Naive thymus-derived CD8-positive, alpha-beta T cell (primary cell): ENCODE results near the gene MVK. TPM values are rescaled to one million over a fixed set of nuclear protein-coding genes. Genes with fewer than 3 reads are reported as not detected.
"Not testable (repeated sequence)": the region's sequence is repeated elsewhere in the genome, so short reads cannot be mapped to it uniquely, and the experiment has no call there.

ENCODE experiments used
- ATAC-seq, 2 donors: fragments of 150-1000 bp; cut with Tn5 transposase in 1 of 2; sonication (Bioruptor Pico), chemical (Tn5 transposase) in 1 of 2; 1 replicate in 1 of 2; 2 replicates in 1 of 2; pipeline ENCODE4 v1.10.0; 2021; ENCODE audit warnings: mild to moderate bottlenecking in 2 of 2, moderate library complexity in 2 of 2
- POLR2A ChIA-PET: fragments of 350-600 bp; sonication (Branson Sonifier 250); formaldehyde crosslinking; loops from one replicate; lab custom pipeline; 2021; ENCODE audit warnings: antibody characterized with exemption; lab: Charles Lee
- DNase-seq, 10 donors: peaks; one replicate each; pipeline versions ENCODE4 v3.0.0 to v3.0.0-alpha.2; 2020 to 2022
- H3K27ac Mint-ChIP-seq, 10 donors: one replicate each; pipeline ENCODE4 v1.8.0; 2020 to 2022; ENCODE audit warnings: mild to moderate bottlenecking in 10 of 10, mixed read lengths in 10 of 10, moderate library complexity in 4 of 10, inconsistent platforms in 1 of 10
- H3K27me3 Mint-ChIP-seq, 5 donors: one replicate each; pipeline ENCODE4 v1.8.0; 2021 to 2022; ENCODE audit warnings: mixed read lengths in 5 of 5
- H3K36me3 Mint-ChIP-seq, 3 donors: one replicate each; pipeline ENCODE4 v1.8.0; 2020 to 2022; ENCODE audit warnings: mixed read lengths in 3 of 3, mild to moderate bottlenecking in 2 of 3, inconsistent platforms in 1 of 3
- H3K4me1 Mint-ChIP-seq, 4 donors: one replicate each; pipeline ENCODE4 v1.8.0; 2021 to 2022; ENCODE audit warnings: mixed read lengths in 4 of 4
- H3K4me3 Mint-ChIP-seq, 10 donors: one replicate each; pipeline ENCODE4 v1.8.0; 2020 to 2022; ENCODE audit warnings: mild to moderate bottlenecking in 10 of 10, mixed read lengths in 10 of 10, moderate library complexity in 6 of 10, inconsistent platforms in 1 of 10
- H3K9me3 Mint-ChIP-seq, 9 donors: one replicate each; pipeline ENCODE4 v1.8.0; 2020 to 2022; ENCODE audit warnings: mixed read lengths in 9 of 9, mild to moderate bottlenecking in 3 of 9, inconsistent platforms in 1 of 9, moderate library complexity in 1 of 9
- polyA plus RNA-seq, 3 donors: library from polyadenylated mRNA; unstranded; fragments of 300-500 nt; fragmentation: Illumina TruSeq; gene quantifications; one replicate each; pipeline ENCODE4 v1.2.3, GENCODE V29; 2021
- total RNA-seq, 8 experiments: library from RNA in 2 of 8; stranded (reverse) in 2 of 8; gene quantifications; one replicate each; pipeline ENCODE4 v1.2.3 and lab custom pipeline; 2021 to 2026

MVK gene
- total and polyA plus RNA-seq, 5 experiments from 2014 or later, result 2.6 to 11.5 (median 3.6) TPM

- peak; percentile 38 to 80 (median 55) for DNase-seq
- POLR2A ChIA-PET, result interaction anchor here (0.7 kb wide), 1 partner anchor 1803 kb away, joined by 3 read pairs; no protein-coding TSS in a partner anchor
- H3K27me3 Mint-ChIP-seq, result no peaks in the 10 kb centered on the region
- peaks cover 13 to 25% (median 25%) of the 10 kb centered on the region in 4 donors for H3K4me1 Mint-ChIP-seq
- peaks cover 0 to 3% (median 2%) of the 10 kb centered on the region in 3 donors for H3K36me3 Mint-ChIP-seq
- peak; percentile 62 to 83 for ATAC-seq
- peak overlapping the region in 1 of 10 donors; percentile 67 for H3K27ac Mint-ChIP-seq
- H3K4me3 Mint-ChIP-seq, result peak overlapping the region in 2 of 10 donors; percentile 51 to 52
- H3K9me3 Mint-ChIP-seq, result no peaks in the 10 kb centered on the region
Measured at GRCh38 chr12:109597795-109598427, 24.3 kb downstream of the MVK start.

GRCh38 chr12:109598428-109598854 is 24.8 kb downstream of the MVK start:
- H3K4me3 Mint-ChIP-seq, result no peak overlapping the region
- no peaks in the 10 kb centered on the region for H3K9me3 Mint-ChIP-seq
- POLR2A ChIA-PET, result no interaction called here
- H3K4me1 Mint-ChIP-seq, result peaks cover 13 to 25% (median 25%) of the 10 kb centered on the region in 4 donors
- H3K36me3 Mint-ChIP-seq, result peaks cover 0 to 3% (median 2%) of the 10 kb centered on the region in 3 donors
- H3K27ac Mint-ChIP-seq, result no peak overlapping the region
- no peaks in the 10 kb centered on the region for H3K27me3 Mint-ChIP-seq
- DNase-seq (no peak), ATAC-seq (no peak)

GRCh38 chr12:109599087-109599486 is 25.5 kb downstream of the MVK start:
- Mint-ChIP-seq H3K27me3 (no peaks in the 10 kb centered on the region), H3K9me3 (no peaks in the 10 kb centered on the region), H3K36me3 (no peaks in the 10 kb centered on the region), H3K4me1 (peaks cover 13 to 25% (median 25%) of the 10 kb centered on the region in 4 donors), H3K27ac (no peak overlapping the region), H3K4me3 (no peak overlapping the region)
- DNase-seq (no peak), ATAC-seq (no peak)
- POLR2A ChIA-PET, result no interaction called here

GRCh38 chr12:109600481-109600880 is 26.9 kb downstream of the MVK start:
- peaks cover 0 to 8% (median under 1%) of the 10 kb centered on the region in 5 donors for H3K27me3 Mint-ChIP-seq
- peak overlapping the region in 1 of 10 donors; percentile 46 for H3K27ac Mint-ChIP-seq
- H3K9me3 Mint-ChIP-seq, result no peaks in the 10 kb centered on the region
- POLR2A ChIA-PET, result interaction anchor here (0.5 kb wide), 1 partner anchor 48 kb away, joined by 4 read pairs; no protein-coding TSS in a partner anchor
- ATAC-seq (no peak), DNase-seq (no peak)
- peaks cover 10 to 14% (median 12%) of the 10 kb centered on the region in 4 donors for H3K4me1 Mint-ChIP-seq
- no peaks in the 10 kb centered on the region for H3K36me3 Mint-ChIP-seq
- no peak overlapping the region for H3K4me3 Mint-ChIP-seq

- POLR2A ChIA-PET, result no interaction called here
- peaks cover 0 to 13% (median 1%) of the 10 kb centered on the region in 5 donors for H3K27me3 Mint-ChIP-seq
- no peak for ATAC-seq
- H3K36me3 Mint-ChIP-seq, result no peaks in the 10 kb centered on the region
- no peaks in the 10 kb centered on the region for H3K9me3 Mint-ChIP-seq
- H3K27ac Mint-ChIP-seq, result peak overlapping the region in 1 of 10 donors; percentile 59
- H3K4me3 Mint-ChIP-seq, result no peak overlapping the region
- no peak for DNase-seq
- peaks cover 6 to 9% (median 7%) of the 10 kb centered on the region in 4 donors for H3K4me1 Mint-ChIP-seq
Measured at GRCh38 chr12:109600995-109601394, 27.4 kb downstream of the MVK start.

- ATAC-seq (no peak), DNase-seq (no peak)
- peaks cover 6 to 9% (median 7%) of the 10 kb centered on the region in 4 donors for H3K4me1 Mint-ChIP-seq
- no peaks in the 10 kb centered on the region for H3K36me3 Mint-ChIP-seq
- no peaks in the 10 kb centered on the region for H3K9me3 Mint-ChIP-seq
- peaks cover 0 to 18% (median 1%) of the 10 kb centered on the region in 5 donors for H3K27me3 Mint-ChIP-seq
- POLR2A ChIA-PET, result no interaction called here
- H3K4me3 Mint-ChIP-seq, result no peak overlapping the region
- H3K27ac Mint-ChIP-seq, result peak overlapping the region in 1 of 10 donors; percentile 54
Measured at GRCh38 chr12:109601557-109601956, 28.0 kb downstream of the MVK start.

GRCh38 chr12:109602132-109602531 is 28.5 kb downstream of the MVK start:
- POLR2A ChIA-PET, result interaction anchor here (0.7 kb wide), 1 partner anchor 312 kb away, joined by 4 read pairs; no protein-coding TSS in a partner anchor
- not testable (repeated sequence) for H3K4me3 Mint-ChIP-seq, H3K36me3 Mint-ChIP-seq, ATAC-seq, H3K9me3 Mint-ChIP-seq, DNase-seq, H3K4me1 Mint-ChIP-seq
- Mint-ChIP-seq H3K27me3 (peaks cover 0 to 24% (median 1%) of the 10 kb centered on the region in 5 donors), H3K27ac (peak overlapping the region in 1 of 10 donors; percentile 77)

- Mint-ChIP-seq H3K27ac (peak overlapping the region in 1 of 10 donors; percentile 52), H3K4me3 (no peak overlapping the region), H3K36me3 (no peaks in the 10 kb centered on the region), H3K27me3 (peaks cover 0 to 38% (median 9%) of the 10 kb centered on the region in 5 donors), H3K4me1 (no peaks in the 10 kb centered on the region), H3K9me3 (no peaks in the 10 kb centered on the region)
- POLR2A ChIA-PET, result no interaction called here
- ATAC-seq (no peak), DNase-seq (no peak)
Measured at GRCh38 chr12:109604132-109604585, 30.6 kb downstream of the MVK start.

GRCh38 chr12:109605016-109605415 is 31.4 kb downstream of the MVK start:
- H3K27ac Mint-ChIP-seq, result peak overlapping the region in 1 of 10 donors; percentile 15
- DNase-seq, result no peak
- peaks cover 0 to 42% (median 12%) of the 10 kb centered on the region in 5 donors for H3K27me3 Mint-ChIP-seq
- POLR2A ChIA-PET, result no interaction called here
- no peaks in the 10 kb centered on the region for H3K4me1 Mint-ChIP-seq
- H3K9me3 Mint-ChIP-seq, result no peaks in the 10 kb centered on the region
- H3K4me3 Mint-ChIP-seq, result no peak overlapping the region
- no peak for ATAC-seq
- no peaks in the 10 kb centered on the region for H3K36me3 Mint-ChIP-seq

- no peak for ATAC-seq
- POLR2A ChIA-PET, result no interaction called here
- Mint-ChIP-seq H3K9me3 (no peaks in the 10 kb centered on the region), H3K36me3 (no peaks in the 10 kb centered on the region), H3K27me3 (peaks cover 0 to 42% (median 12%) of the 10 kb centered on the region in 5 donors), H3K27ac (peak overlapping the region in 1 of 10 donors; percentile 15), H3K4me3 (no peak overlapping the region), H3K4me1 (no peaks in the 10 kb centered on the region)
- no peak for DNase-seq
Measured at GRCh38 chr12:109605599-109606228, 32.1 kb downstream of the MVK start.

- Mint-ChIP-seq H3K36me3 (no peaks in the 10 kb centered on the region), H3K4me3 (no peak overlapping the region), H3K27me3 (peaks cover 0 to 42% (median 12%) of the 10 kb centered on the region in 5 donors), H3K4me1 (no peaks in the 10 kb centered on the region), H3K27ac (no peak overlapping the region), H3K9me3 (no peaks in the 10 kb centered on the region)
- POLR2A ChIA-PET, result no interaction called here
- no peak for ATAC-seq
- no peak for DNase-seq
Measured at GRCh38 chr12:109606320-109607028, 32.9 kb downstream of the MVK start.

- ATAC-seq, result no peak
- POLR2A ChIA-PET, result no interaction called here
- no peak for DNase-seq
- H3K4me1 Mint-ChIP-seq, result no peaks in the 10 kb centered on the region
- H3K4me3 Mint-ChIP-seq, result no peak overlapping the region
- H3K27ac Mint-ChIP-seq, result peak overlapping the region in 1 of 10 donors; percentile 16
- peaks cover 0 to 47% (median 12%) of the 10 kb centered on the region in 5 donors for H3K27me3 Mint-ChIP-seq
- no peaks in the 10 kb centered on the region for H3K9me3 Mint-ChIP-seq
- H3K36me3 Mint-ChIP-seq, result no peaks in the 10 kb centered on the region
Measured at GRCh38 chr12:109607618-109608017, 34.0 kb downstream of the MVK start.
